Measurements from ENCODE around the gene NPAT.

DNA sequence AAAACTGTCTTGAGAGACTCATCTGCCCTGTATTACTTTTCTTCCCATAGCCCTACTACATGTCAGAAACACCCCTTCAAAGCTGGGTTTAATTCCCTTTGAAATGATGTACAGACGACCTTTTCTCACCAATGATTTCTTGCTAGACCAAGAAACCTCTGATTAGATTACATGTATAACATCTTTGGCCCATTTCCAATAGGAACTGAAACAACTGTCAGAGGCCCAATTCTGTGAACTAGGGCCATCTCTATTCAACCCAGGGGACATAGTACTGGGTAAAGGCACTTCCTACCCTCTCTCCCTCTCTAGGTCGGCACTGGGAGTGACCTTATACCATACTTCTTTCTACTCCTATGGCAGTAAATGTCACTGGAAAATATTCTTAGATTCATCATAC is 19.4 kb downstream of the NPAT start:
- TF ChIP-seq, protein P1, sequence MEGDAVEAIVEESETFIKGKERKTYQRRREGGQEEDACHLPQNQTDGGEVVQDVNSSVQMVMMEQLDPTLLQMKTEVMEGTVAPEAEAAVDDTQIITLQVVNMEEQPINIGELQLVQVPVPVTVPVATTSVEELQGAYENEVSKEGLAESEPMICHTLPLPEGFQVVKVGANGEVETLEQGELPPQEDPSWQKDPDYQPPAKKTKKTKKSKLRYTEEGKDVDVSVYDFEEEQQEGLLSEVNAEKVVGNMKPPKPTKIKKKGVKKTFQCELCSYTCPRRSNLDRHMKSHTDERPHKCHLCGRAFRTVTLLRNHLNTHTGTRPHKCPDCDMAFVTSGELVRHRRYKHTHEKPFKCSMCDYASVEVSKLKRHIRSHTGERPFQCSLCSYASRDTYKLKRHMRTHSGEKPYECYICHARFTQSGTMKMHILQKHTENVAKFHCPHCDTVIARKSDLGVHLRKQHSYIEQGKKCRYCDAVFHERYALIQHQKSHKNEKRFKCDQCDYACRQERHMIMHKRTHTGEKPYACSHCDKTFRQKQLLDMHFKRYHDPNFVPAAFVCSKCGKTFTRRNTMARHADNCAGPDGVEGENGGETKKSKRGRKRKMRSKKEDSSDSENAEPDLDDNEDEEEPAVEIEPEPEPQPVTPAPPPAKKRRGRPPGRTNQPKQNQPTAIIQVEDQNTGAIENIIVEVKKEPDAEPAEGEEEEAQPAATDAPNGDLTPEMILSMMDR (IDR thresholded peaks at IDR 0.05) = no peak
- no peak for TF ChIP-seq POLR2A (IDR thresholded peaks at IDR 0.05)
- no peak for TF ChIP-seq EP300 (IDR thresholded peaks at IDR 0.05)

All from upper lobe of left lung (tissue), 4 donors.